CD14-positive monocyte (primary cell): ENCODE measurements around the gene GBGT1. TPM values are rescaled to one million over a fixed set of nuclear protein-coding genes. Genes with fewer than 3 reads are reported as not detected.

Source experiments
- DNase-seq, 3 donors: peaks; one replicate each; pipeline ENCODE4 v3.0.0-alpha.2; 2011 to 2022
- H2AFZ ChIP-seq: 2 replicates; pipeline ENCODE4 v1.6.0; 2012; ENCODE audit warnings: mild to moderate bottlenecking, low read depth, low read length, inconsistent platforms; ENCODE audit not compliant: insufficient read depth, poor library complexity, severe bottlenecking
- H3K27ac ChIP-seq, 2 donors: 1 replicate in 1 of 2; 2 replicates in 1 of 2; pipeline ENCODE4 v1.5.1; 2012 to 2013; ENCODE audit warnings: low read length in 2 of 2, control low read depth in 1 of 2, inconsistent platforms in 1 of 2, low read depth in 1 of 2, mild to moderate bottlenecking in 1 of 2
- H3K27me3 ChIP-seq, 2 donors: one replicate each; pipeline versions ENCODE4 v1.6.0 to v1.6.1; 2011 to 2013; ENCODE audit warnings: low read length in 2 of 2; ENCODE audit not compliant: control insufficient read depth in 2 of 2, insufficient read depth in 2 of 2
- H3K36me3 ChIP-seq, 2 donors: replicated peaks in 1 of 2; 1 replicate in 1 of 2; 2 replicates in 1 of 2; pipeline versions ENCODE4 v1.5.1 to v1.6.1; 2012 to 2013; ENCODE audit warnings: low read length in 2 of 2, control low read depth in 1 of 2, inconsistent platforms in 1 of 2, mild to moderate bottlenecking in 1 of 2; ENCODE audit not compliant: insufficient read depth in 2 of 2, control insufficient read depth in 1 of 2
- H3K4me1 ChIP-seq, 2 donors: 1 replicate in 1 of 2; 2 replicates in 1 of 2; pipeline versions ENCODE4 v1.5.1 to v1.6.1; 2012 to 2013; ENCODE audit warnings: low read length in 2 of 2, control low read depth in 1 of 2, inconsistent platforms in 1 of 2, mild to moderate bottlenecking in 1 of 2, moderate library complexity in 1 of 2; ENCODE audit not compliant: insufficient read depth in 2 of 2, control insufficient read depth in 1 of 2
- H3K4me2 ChIP-seq: replicated peaks from 2 replicates; pipeline ENCODE3; 2012; ENCODE audit warnings: low read length, moderate library complexity, mild to moderate bottlenecking; ENCODE audit not compliant: poor library complexity, severe bottlenecking; ENCODE audit errors: extremely low read depth
- H3K4me3 ChIP-seq, 3 experiments: fragments of 200-600 bp in 1 of 3; sonication (generic) in 1 of 3; replicated peaks in 1 of 3; 1 replicate in 2 of 3; 2 replicates in 1 of 3; pipeline ENCODE4 v1.5.1; 2011 to 2013; ENCODE audit warnings: low read length in 3 of 3, mild to moderate bottlenecking in 3 of 3, control low read depth in 2 of 3, low read depth in 2 of 3, inconsistent platforms in 1 of 3, moderate library complexity in 1 of 3
- H3K79me2 ChIP-seq: 2 replicates; pipeline ENCODE4 v1.6.0; 2012; ENCODE audit warnings: mild to moderate bottlenecking, control low read depth, inconsistent platforms, low read length, moderate library complexity; ENCODE audit not compliant: insufficient read depth
- H3K9ac ChIP-seq: 2 replicates; pipeline ENCODE4 v1.6.0; 2017; ENCODE audit warnings: low read length, mild to moderate bottlenecking; ENCODE audit not compliant: insufficient read depth, poor library complexity, severe bottlenecking
- H3K9me3 ChIP-seq, 2 donors: replicated peaks in 1 of 2; 1 replicate in 1 of 2; 2 replicates in 1 of 2; pipeline versions ENCODE4 v1.5.1 to v1.6.1; 2012 to 2013; ENCODE audit warnings: low read length in 2 of 2, control low read depth in 1 of 2; ENCODE audit not compliant: control insufficient read depth in 1 of 2, insufficient read depth in 1 of 2
- H4K20me1 ChIP-seq: 2 replicates; pipeline ENCODE4 v1.6.0; 2012; ENCODE audit warnings: mild to moderate bottlenecking, low read length, control low read depth, moderate library complexity; ENCODE audit not compliant: insufficient read depth
- H3K27ac Mint-ChIP-seq, 7 donors: one replicate each; pipeline ENCODE4 v1.8.0; 2020; ENCODE audit warnings: mild to moderate bottlenecking in 7 of 7, mixed read lengths in 7 of 7, moderate library complexity in 6 of 7, inconsistent platforms in 2 of 7
- H3K27me3 Mint-ChIP-seq, 3 donors: one replicate each; pipeline ENCODE4 v1.8.0; 2021 to 2022; ENCODE audit warnings: low read depth in 3 of 3, mild to moderate bottlenecking in 3 of 3, mixed read lengths in 3 of 3, moderate library complexity in 3 of 3, inconsistent platforms in 1 of 3
- H3K36me3 Mint-ChIP-seq, 2 donors: one replicate each; pipeline ENCODE4 v1.8.0; 2020; ENCODE audit warnings: mixed read lengths in 2 of 2, inconsistent platforms in 1 of 2, mild to moderate bottlenecking in 1 of 2
- H3K4me1 Mint-ChIP-seq: one replicate; pipeline ENCODE4 v1.8.0; 2020; ENCODE audit warnings: mild to moderate bottlenecking, mixed read lengths
- H3K4me3 Mint-ChIP-seq, 2 donors: one replicate each; pipeline ENCODE4 v1.8.0; 2020; ENCODE audit warnings: mild to moderate bottlenecking in 2 of 2, mixed read lengths in 2 of 2, moderate library complexity in 1 of 2
- H3K9me3 Mint-ChIP-seq, 7 donors: one replicate each; pipeline ENCODE4 v1.8.0; 2020 to 2022; ENCODE audit warnings: mixed read lengths in 7 of 7, mild to moderate bottlenecking in 6 of 7, moderate library complexity in 6 of 7, inconsistent platforms in 2 of 7
- WGBS: methylation state at CpG from one replicate; pipeline ENCODE4 v1.1.5; 2013; ENCODE audit warnings: missing lambda C conversion rate; ENCODE audit not compliant: insufficient coverage; 5-methylcytosine and 5-hydroxymethylcytosine counted together
- intact Hi-C, 2 donors: fragments of 100-400 bp; cut with micrococcal nuclease; formaldehyde crosslinking; loops; one replicate each; pipeline versions ENCODE4 v1.15.0 to v1.15.1; 2023
- polyA plus RNA-seq, 3 donors: library from polyadenylated mRNA; depleted of rRNA in 1 of 3; unstranded in 2 of 3; stranded (reverse) in 1 of 3; fragments of 300-500 nt in 2 of 3; fragments of >200 nt in 1 of 3; fragmentation: Illumina TruSeq in 2 of 3; gene quantifications; 1 replicate in 2 of 3; 2 replicates in 1 of 3; pipeline ENCODE4 v1.2.3, GENCODE V29; 2012 to 2021
- TF ChIP-seq, protein P1 (sequence below): fragments of 200-600 bp; IDR thresholded peaks from one replicate; pipeline ENCODE4 v1.8.0; 2022; ENCODE audit warnings: antibody characterized with exemption, mild to moderate bottlenecking

GBGT1 gene
- polyA plus RNA-seq, 3 donors, result 7.1 to 40.1 (median 8.0) TPM

GRCh38 chr9:133107245-133107722, 56.4 kb downstream of the GBGT1 start:
- intact Hi-C loops, result no loop called here
- Histone ChIP-seq H3K36me3 (peaks cover 54 to 68% of the 10 kb centered on the region in 2 donors), H2AFZ (no peak overlapping the region), H3K9ac (no peak overlapping the region), H4K20me1 (peaks cover 16% of the 10 kb centered on the region), H3K4me2 (no peak overlapping the region), H3K9me3 (no peaks in the 10 kb centered on the region), H3K4me3 (no peak overlapping the region), H3K27me3 (no peaks in the 10 kb centered on the region), H3K27ac (no peak overlapping the region), H3K4me1 (peaks cover 6 to 8% of the 10 kb centered on the region in 2 donors), H3K79me2 (no peaks in the 10 kb centered on the region)
- Mint-ChIP-seq H3K27me3 (peaks cover 3 to 8% (median 4%) of the 10 kb centered on the region in 3 donors), H3K4me1 (peaks cover 11% of the 10 kb centered on the region), H3K27ac (peak overlapping the region in 1 of 7 donors; percentile 12), H3K36me3 (peaks cover 64 to 85% of the 10 kb centered on the region in 2 donors), H3K4me3 (no peak overlapping the region), H3K9me3 (peaks cover 0 to 4% (median 0%) of the 10 kb centered on the region in 7 donors)
- no peak for DNase-seq
- TF ChIP-seq, protein P1, sequence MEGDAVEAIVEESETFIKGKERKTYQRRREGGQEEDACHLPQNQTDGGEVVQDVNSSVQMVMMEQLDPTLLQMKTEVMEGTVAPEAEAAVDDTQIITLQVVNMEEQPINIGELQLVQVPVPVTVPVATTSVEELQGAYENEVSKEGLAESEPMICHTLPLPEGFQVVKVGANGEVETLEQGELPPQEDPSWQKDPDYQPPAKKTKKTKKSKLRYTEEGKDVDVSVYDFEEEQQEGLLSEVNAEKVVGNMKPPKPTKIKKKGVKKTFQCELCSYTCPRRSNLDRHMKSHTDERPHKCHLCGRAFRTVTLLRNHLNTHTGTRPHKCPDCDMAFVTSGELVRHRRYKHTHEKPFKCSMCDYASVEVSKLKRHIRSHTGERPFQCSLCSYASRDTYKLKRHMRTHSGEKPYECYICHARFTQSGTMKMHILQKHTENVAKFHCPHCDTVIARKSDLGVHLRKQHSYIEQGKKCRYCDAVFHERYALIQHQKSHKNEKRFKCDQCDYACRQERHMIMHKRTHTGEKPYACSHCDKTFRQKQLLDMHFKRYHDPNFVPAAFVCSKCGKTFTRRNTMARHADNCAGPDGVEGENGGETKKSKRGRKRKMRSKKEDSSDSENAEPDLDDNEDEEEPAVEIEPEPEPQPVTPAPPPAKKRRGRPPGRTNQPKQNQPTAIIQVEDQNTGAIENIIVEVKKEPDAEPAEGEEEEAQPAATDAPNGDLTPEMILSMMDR, result no peak
- 83% methylated on average over 8 of the region's 13 CpGs for WGBS

- Mint-ChIP-seq H3K27ac (peak overlapping the region in 4 of 7 donors; percentile 11 to 55 (median 32)), H3K27me3 (peaks cover 3 to 6% (median 3%) of the 10 kb centered on the region in 3 donors), H3K36me3 (peaks cover 70 to 87% of the 10 kb centered on the region in 2 donors), H3K9me3 (peaks cover 0 to 4% (median 0%) of the 10 kb centered on the region in 7 donors), H3K4me1 (peaks cover 5% of the 10 kb centered on the region), H3K4me3 (no peak overlapping the region)
- H3K27me3 ChIP-seq, result no peaks in the 10 kb centered on the region
- intact Hi-C loops, result no loop called here
- no peak overlapping the region for H3K27ac ChIP-seq
- H3K4me1 ChIP-seq, result peaks cover under 1 to 2% of the 10 kb centered on the region in 2 donors
- H3K9me3 ChIP-seq, result no peaks in the 10 kb centered on the region
- H3K36me3 ChIP-seq, result peaks cover 60 to 74% of the 10 kb centered on the region in 2 donors
- H3K4me2 ChIP-seq, result no peak overlapping the region
- no peaks in the 10 kb centered on the region for H3K79me2 ChIP-seq
- H4K20me1 ChIP-seq, result peaks cover 14% of the 10 kb centered on the region
- DNase-seq, result no peak
- H3K9ac ChIP-seq, result no peak overlapping the region
- H3K4me3 ChIP-seq, result no peak overlapping the region
- 88% methylated on average over 11 of the region's 17 CpGs for WGBS
- TF ChIP-seq, protein P1, result no peak
- no peak overlapping the region for H2AFZ ChIP-seq
Measured at GRCh38 chr9:133106511-133107244, 57.0 kb downstream of the GBGT1 start.
